Measurements from ENCODE around the gene ARID4A.

ARID4A gene

GRCh38 chr14:58368956-58369355, 70.6 kb downstream of the ARID4A start:
- Histone ChIP-seq H3K9me2 (ENCODE audit: low read depth, low read length) (no peaks in the 10 kb centered on the region), H3K9ac (ENCODE audit: low read length) (no peak overlapping the region), H2AFZ (ENCODE audit: low read length) (no peak overlapping the region), H3K27me3 (ENCODE audit: insufficient read depth, low read length) (no peaks in the 10 kb centered on the region), H3K9me3 (ENCODE audit: low read length) (no peaks in the 10 kb centered on the region), H3K79me2 (ENCODE audit: insufficient read depth, low read length) (no peaks in the 10 kb centered on the region), H3K36me3 (ENCODE audit: insufficient read depth, low read length) (peaks cover 83% of the 10 kb centered on the region), H3K4me2 (ENCODE audit: low read length) (no peak overlapping the region), H3K4me1 (ENCODE audit: insufficient read depth, low read length, severe bottlenecking) (no peaks in the 10 kb centered on the region), H4K20me1 (ENCODE audit: insufficient read depth, low read length) (no peaks in the 10 kb centered on the region), H3K27ac (ENCODE audit: low read depth, low read length, poor library complexity, severe bottlenecking) (no peak overlapping the region), H3K4me3 (ENCODE audit: low read depth, low read length, poor library complexity, severe bottlenecking) (no peak overlapping the region), H3F3A (ENCODE audit: insufficient read depth, low read length) (no peaks in the 10 kb centered on the region; the same call in 1 of the 2 replicates)
- TF ChIP-seq EZH2 (IDR thresholded peaks at IDR 0.05; ENCODE audit: borderline replicate concordance, low read length), result no peak
- TF ChIP-seq, protein P1, sequence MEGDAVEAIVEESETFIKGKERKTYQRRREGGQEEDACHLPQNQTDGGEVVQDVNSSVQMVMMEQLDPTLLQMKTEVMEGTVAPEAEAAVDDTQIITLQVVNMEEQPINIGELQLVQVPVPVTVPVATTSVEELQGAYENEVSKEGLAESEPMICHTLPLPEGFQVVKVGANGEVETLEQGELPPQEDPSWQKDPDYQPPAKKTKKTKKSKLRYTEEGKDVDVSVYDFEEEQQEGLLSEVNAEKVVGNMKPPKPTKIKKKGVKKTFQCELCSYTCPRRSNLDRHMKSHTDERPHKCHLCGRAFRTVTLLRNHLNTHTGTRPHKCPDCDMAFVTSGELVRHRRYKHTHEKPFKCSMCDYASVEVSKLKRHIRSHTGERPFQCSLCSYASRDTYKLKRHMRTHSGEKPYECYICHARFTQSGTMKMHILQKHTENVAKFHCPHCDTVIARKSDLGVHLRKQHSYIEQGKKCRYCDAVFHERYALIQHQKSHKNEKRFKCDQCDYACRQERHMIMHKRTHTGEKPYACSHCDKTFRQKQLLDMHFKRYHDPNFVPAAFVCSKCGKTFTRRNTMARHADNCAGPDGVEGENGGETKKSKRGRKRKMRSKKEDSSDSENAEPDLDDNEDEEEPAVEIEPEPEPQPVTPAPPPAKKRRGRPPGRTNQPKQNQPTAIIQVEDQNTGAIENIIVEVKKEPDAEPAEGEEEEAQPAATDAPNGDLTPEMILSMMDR (IDR thresholded peaks at IDR 0.05; ENCODE audit: low read length), result no peak

DNA sequence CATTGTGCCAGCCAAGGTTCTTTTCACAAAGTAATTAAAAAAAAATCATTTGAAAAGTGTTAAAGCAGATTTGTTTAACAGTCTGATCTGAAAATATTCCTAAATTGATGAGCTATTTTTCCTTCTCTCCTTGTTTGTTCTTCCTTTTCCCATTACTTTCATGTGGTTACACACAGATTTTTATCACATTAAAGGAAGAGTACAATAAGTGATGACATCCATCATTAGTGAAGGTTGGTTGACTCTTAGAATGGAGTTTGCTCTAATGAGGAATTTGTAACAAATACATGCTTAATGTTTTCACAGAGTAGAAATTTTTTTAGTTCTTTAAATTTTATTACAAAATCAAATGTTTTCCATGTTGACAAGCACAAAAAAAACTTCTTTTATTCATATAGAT, 78.4 kb downstream of the ARID4A start:
- Histone ChIP-seq H4K20me1 (ENCODE audit: insufficient read depth, low read length) (no peaks in the 10 kb centered on the region), H3K4me2 (ENCODE audit: low read length) (no peak overlapping the region), H3K9me2 (ENCODE audit: low read depth, low read length) (no peaks in the 10 kb centered on the region), H3K4me1 (ENCODE audit: insufficient read depth, low read length, severe bottlenecking) (no peaks in the 10 kb centered on the region), H3K79me2 (ENCODE audit: insufficient read depth, low read length) (no peaks in the 10 kb centered on the region), H3K27ac (ENCODE audit: low read depth, low read length, poor library complexity, severe bottlenecking) (no peak overlapping the region), H2AFZ (ENCODE audit: low read length) (no peak overlapping the region), H3K9ac (ENCODE audit: low read length) (no peak overlapping the region), H3F3A (ENCODE audit: insufficient read depth, low read length) (no peaks in the 10 kb centered on the region; the same call in 1 of the 2 replicates), H3K27me3 (ENCODE audit: insufficient read depth, low read length) (no peaks in the 10 kb centered on the region), H3K4me3 (ENCODE audit: low read depth, low read length, poor library complexity, severe bottlenecking) (no peak overlapping the region), H3K36me3 (ENCODE audit: insufficient read depth, low read length) (peaks cover 46% of the 10 kb centered on the region), H3K9me3 (ENCODE audit: low read length) (no peaks in the 10 kb centered on the region)
- no peak for TF ChIP-seq EZH2 (IDR thresholded peaks at IDR 0.05; ENCODE audit: borderline replicate concordance, low read length)
- TF ChIP-seq, protein P1 (IDR thresholded peaks at IDR 0.05; ENCODE audit: low read length), result no peak

- Histone ChIP-seq H3K9ac (ENCODE audit: low read length) (no peak overlapping the region), H3K4me2 (ENCODE audit: low read length) (no peak overlapping the region), H3K79me2 (ENCODE audit: insufficient read depth, low read length) (no peaks in the 10 kb centered on the region), H3K27ac (ENCODE audit: low read depth, low read length, poor library complexity, severe bottlenecking) (no peak overlapping the region), H3K4me3 (ENCODE audit: low read depth, low read length, poor library complexity, severe bottlenecking) (no peak overlapping the region), H3K9me2 (ENCODE audit: low read depth, low read length) (no peaks in the 10 kb centered on the region), H3K36me3 (ENCODE audit: insufficient read depth, low read length) (no peaks in the 10 kb centered on the region), H4K20me1 (ENCODE audit: insufficient read depth, low read length) (no peaks in the 10 kb centered on the region), H3K9me3 (ENCODE audit: low read length) (no peaks in the 10 kb centered on the region), H3F3A (ENCODE audit: insufficient read depth, low read length) (no peaks in the 10 kb centered on the region), H3K4me1 (ENCODE audit: insufficient read depth, low read length, severe bottlenecking) (peaks cover 5% of the 10 kb centered on the region), H3K27me3 (ENCODE audit: insufficient read depth, low read length) (no peaks in the 10 kb centered on the region), H2AFZ (ENCODE audit: low read length) (no peak overlapping the region)
- no peak for TF ChIP-seq EZH2 (IDR thresholded peaks at IDR 0.05; ENCODE audit: borderline replicate concordance, low read length)
- TF ChIP-seq, protein P1 (IDR thresholded peaks at IDR 0.05; ENCODE audit: low read length), result no peak
These were observed 92.5 kb downstream of the ARID4A start for GRCh38 chr14:58390830-58391229.
